ENCODE data around the gene TLR7. TPM values are rescaled to one million over a fixed set of nuclear protein-coding genes. Genes with fewer than 3 reads are reported as not detected.

The TLR7 gene
- total RNA-seq, 2 donors from 2014 or later = 0.57 to 1.6 TPM

DNA sequence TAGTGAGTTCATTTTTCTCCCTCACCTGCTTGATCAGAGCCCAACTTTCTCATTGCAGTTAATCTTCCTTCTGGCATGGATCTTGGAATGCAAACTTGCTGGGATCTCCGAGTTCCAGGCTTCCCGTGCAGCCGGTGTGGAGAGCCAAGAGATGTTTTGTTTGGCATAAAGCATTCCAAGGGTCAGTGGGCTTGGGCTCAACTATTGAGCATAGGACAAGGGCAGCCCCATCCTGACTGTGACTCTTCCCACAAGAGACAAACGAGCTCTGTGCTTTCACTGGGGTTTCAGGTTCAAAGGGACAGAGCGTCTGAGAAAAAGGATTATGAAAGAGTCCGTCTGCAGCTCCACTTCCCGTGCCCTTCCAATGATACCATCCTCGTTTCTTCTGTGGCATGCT, 10.5 kb downstream of the TLR7 start:
- intact Hi-C loops (cut with DNase I) = no loop called here
- peak; percentile 29 for DNase-seq (ENCODE audit: low spot score)
- H3K27me3 ChIP-seq (replicated peaks; ENCODE audit: insufficient read depth) = no peaks in the 10 kb centered on the region
- H3K4me3 ChIP-seq = no peak overlapping the region
- no peak overlapping the region for H3K27ac ChIP-seq
- no peaks in the 10 kb centered on the region for H3K36me3 ChIP-seq
- WGBS = 5% methylated on average over 7 of the region's 8 CpGs
- no peaks in the 10 kb centered on the region for H3K4me1 ChIP-seq (replicated peaks)
- TF ChIP-seq CTCF (IDR thresholded peaks at IDR 0.05) (no peak), POLR2AphosphoS5 (IDR thresholded peaks at IDR 0.05) (peak; percentile 69)
- no peaks in the 10 kb centered on the region for H3K9me3 ChIP-seq

- Histone ChIP-seq H3K27ac (no peak overlapping the region), H3K4me3 (no peak overlapping the region), H3K36me3 (no peaks in the 10 kb centered on the region), H3K4me1 (replicated peaks) (no peaks in the 10 kb centered on the region), H3K27me3 (replicated peaks; ENCODE audit: insufficient read depth) (no peaks in the 10 kb centered on the region), H3K9me3 (no peaks in the 10 kb centered on the region)
- no peak for DNase-seq (ENCODE audit: low spot score)
- TF ChIP-seq POLR2AphosphoS5 (IDR thresholded peaks at IDR 0.05) = no peak
- TF ChIP-seq POLR2A (IDR thresholded peaks at IDR 0.05) = no peak
- TF ChIP-seq CTCF (IDR thresholded peaks at IDR 0.05) = no peak
- intact Hi-C loops (cut with DNase I) = no loop called here
- WGBS = 70% methylated on average over 1 of the region's 1 CpG
These were observed 11.7 kb downstream of the TLR7 start for GRCh38 chrX:12878536-12878935.

- DNase-seq (ENCODE audit: low spot score) = no peak
- H3K4me1 ChIP-seq (replicated peaks) = no peaks in the 10 kb centered on the region
- 92% methylated on average over 2 of the region's 2 CpGs for WGBS
- H3K4me3 ChIP-seq = no peak overlapping the region
- H3K27ac ChIP-seq = no peak overlapping the region
- TF ChIP-seq POLR2A (IDR thresholded peaks at IDR 0.05) (no peak), POLR2AphosphoS5 (IDR thresholded peaks at IDR 0.05) (no peak), CTCF (IDR thresholded peaks at IDR 0.05) (no peak)
- no peaks in the 10 kb centered on the region for H3K36me3 ChIP-seq
- no peaks in the 10 kb centered on the region for H3K9me3 ChIP-seq
- no peaks in the 10 kb centered on the region for H3K27me3 ChIP-seq (replicated peaks; ENCODE audit: insufficient read depth)
- intact Hi-C loops (cut with DNase I) = no loop called here
These were observed 15.0 kb downstream of the TLR7 start for GRCh38 chrX:12881914-12882313.

DNA sequence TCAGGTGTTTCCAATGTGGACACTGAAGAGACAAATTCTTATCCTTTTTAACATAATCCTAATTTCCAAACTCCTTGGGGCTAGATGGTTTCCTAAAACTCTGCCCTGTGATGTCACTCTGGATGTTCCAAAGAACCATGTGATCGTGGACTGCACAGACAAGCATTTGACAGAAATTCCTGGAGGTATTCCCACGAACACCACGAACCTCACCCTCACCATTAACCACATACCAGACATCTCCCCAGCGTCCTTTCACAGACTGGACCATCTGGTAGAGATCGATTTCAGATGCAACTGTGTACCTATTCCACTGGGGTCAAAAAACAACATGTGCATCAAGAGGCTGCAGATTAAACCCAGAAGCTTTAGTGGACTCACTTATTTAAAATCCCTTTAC, 18.6 kb downstream of the TLR7 start:
- WGBS = 36% methylated on average over 5 of the region's 5 CpGs
- no peak for TF ChIP-seq CTCF (IDR thresholded peaks at IDR 0.05)
- no peak for TF ChIP-seq POLR2AphosphoS5 (IDR thresholded peaks at IDR 0.05)
- no peak for TF ChIP-seq POLR2A (IDR thresholded peaks at IDR 0.05)
- H3K36me3 ChIP-seq = no peaks in the 10 kb centered on the region
- intact Hi-C loops (cut with DNase I) = no loop called here
- DNase-seq (ENCODE audit: low spot score) = no peak
- H3K9me3 ChIP-seq = no peaks in the 10 kb centered on the region
- no peaks in the 10 kb centered on the region for H3K27me3 ChIP-seq (replicated peaks; ENCODE audit: insufficient read depth)
- no peak overlapping the region for H3K4me3 ChIP-seq
- no peak overlapping the region for H3K27ac ChIP-seq
- H3K4me1 ChIP-seq (replicated peaks) = no peaks in the 10 kb centered on the region

DNA sequence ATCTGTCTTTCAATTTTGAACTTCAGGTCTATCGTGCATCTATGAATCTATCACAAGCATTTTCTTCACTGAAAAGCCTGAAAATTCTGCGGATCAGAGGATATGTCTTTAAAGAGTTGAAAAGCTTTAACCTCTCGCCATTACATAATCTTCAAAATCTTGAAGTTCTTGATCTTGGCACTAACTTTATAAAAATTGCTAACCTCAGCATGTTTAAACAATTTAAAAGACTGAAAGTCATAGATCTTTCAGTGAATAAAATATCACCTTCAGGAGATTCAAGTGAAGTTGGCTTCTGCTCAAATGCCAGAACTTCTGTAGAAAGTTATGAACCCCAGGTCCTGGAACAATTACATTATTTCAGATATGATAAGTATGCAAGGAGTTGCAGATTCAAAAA, 19.7 kb downstream of the TLR7 start:
- 81% methylated on average over 3 of the region's 3 CpGs for WGBS
- Histone ChIP-seq H3K9me3 (no peaks in the 10 kb centered on the region), H3K27ac (no peak overlapping the region), H3K4me1 (replicated peaks) (no peaks in the 10 kb centered on the region), H3K27me3 (replicated peaks; ENCODE audit: insufficient read depth) (no peaks in the 10 kb centered on the region), H3K36me3 (no peaks in the 10 kb centered on the region), H3K4me3 (no peak overlapping the region)
- intact Hi-C loops (cut with DNase I) = no loop called here
- no peak for TF ChIP-seq POLR2A (IDR thresholded peaks at IDR 0.05)
- TF ChIP-seq POLR2AphosphoS5 (IDR thresholded peaks at IDR 0.05) = no peak
- no peak for TF ChIP-seq CTCF (IDR thresholded peaks at IDR 0.05)
- no peak for DNase-seq (ENCODE audit: low spot score)
